HCT116 (cell line): ENCODE measurements around the gene DKK3. TPM values are rescaled to one million over a fixed set of nuclear protein-coding genes. Genes with fewer than 3 reads are reported as not detected.

Experiments
- ATAC-seq: fragments of 200-7000 bp; cut with Tn5 transposase; 2 replicates; pipeline ENCODE4 v1.9.1; 2020; ENCODE audit warnings: mild to moderate bottlenecking, moderate library complexity
- BruUV-seq: library from RNA; stranded (reverse); fragments of 400-500 nt; replicated peaks from 2 replicates; lab custom pipeline; 2021; lab: Mats Ljungman, UMichigan
- CTCF ChIA-PET: fragments of 300-600 bp; sonication (Branson Sonifier 250); formaldehyde crosslinking; loops from one replicate; lab custom pipeline; 2021; ENCODE audit warnings: antibody characterized with exemption; lab: Charles Lee
- POLR2A ChIA-PET: fragments of 300-600, 350-600 bp; sonication (Branson Sonifier 250); formaldehyde crosslinking; loops from one replicate; lab custom pipeline; 2021; ENCODE audit warnings: antibody characterized with exemption; lab: Charles Lee
- RAD21 ChIA-PET, 2 experiments: fragments of 300-600 bp; sonication (Branson Sonifier 250); formaldehyde crosslinking; loops; one replicate each; lab custom pipeline; 2023; ENCODE audit warnings: low total read pairs in 2 of 2; ENCODE audit not compliant: uncharacterized antibody in 2 of 2, unreplicated experiment in 2 of 2, low non-redundant PET in 1 of 2; lab: Charles Lee
- DNase-seq: peaks from one replicate; pipeline ENCODE4 v3.0.0-alpha.2; 2010; ENCODE audit warnings: low read depth, low spot score
- H2AFZ ChIP-seq: fragments of 200-600 bp; shearing (Covaris generic), sonication (generic); 2 replicates; pipeline ENCODE4 v1.6.1; 2017; ENCODE audit warnings: low read depth, mixed run types, mixed read lengths, antibody characterized with exemption, low read length; ENCODE audit not compliant: poor library complexity, severe bottlenecking
- H3K27ac ChIP-seq: 2 replicates; pipeline ENCODE4 v1.5.1; 2012; ENCODE audit warnings: low read depth, low read length
- H3K27me3 ChIP-seq: fragments of 200-600 bp; sonication (generic); 2 replicates; pipeline ENCODE4 v1.6.1; 2016; ENCODE audit warnings: mixed run types, low read length, mixed read lengths; ENCODE audit not compliant: insufficient read depth
- H3K36me3 ChIP-seq, 2 experiments: fragments of 200-500 bp in 1 of 2; fragments of 200-600 bp in 1 of 2; sonication (Bioruptor generic) in 1 of 2; sonication (generic) in 1 of 2; 2 replicates each; pipeline versions ENCODE4 v1.5.1 to v1.6.1; 2014 to 2016; ENCODE audit warnings: low read length in 2 of 2, inconsistent platforms in 1 of 2, mixed read lengths in 1 of 2, mixed run types in 1 of 2; ENCODE audit not compliant: insufficient read depth in 2 of 2, control insufficient read depth in 1 of 2
- H3K4me1 ChIP-seq, 2 experiments: fragments of 200-600 bp in 1 of 2; sonication (generic) in 1 of 2; 2 replicates each; pipeline versions ENCODE4 v1.5.1 to v1.6.1; 2012 to 2017; ENCODE audit warnings: low read length in 2 of 2, inconsistent platforms in 1 of 2, mild to moderate bottlenecking in 1 of 2, mixed read lengths in 1 of 2, mixed run types in 1 of 2, moderate library complexity in 1 of 2; ENCODE audit not compliant: insufficient read depth in 2 of 2, control insufficient read depth in 1 of 2
- H3K4me2 ChIP-seq: fragments of 200-600 bp; sonication (generic); 2 replicates; pipeline ENCODE4 v1.6.1; 2017; ENCODE audit warnings: mixed run types, low read length, mixed read lengths
- H3K4me3 ChIP-seq, 2 experiments: fragments of 200-600 bp in 1 of 2; sonication (generic) in 1 of 2; replicated peaks in 1 of 2; 2 replicates each; pipeline ENCODE4 v1.5.1; 2011 to 2016; ENCODE audit warnings: low read length in 2 of 2, control low read depth in 1 of 2, low read depth in 1 of 2, mild to moderate bottlenecking in 1 of 2, mixed read lengths in 1 of 2, mixed run types in 1 of 2
- H3K79me2 ChIP-seq: fragments of 200-600 bp; sonication (generic); 2 replicates; pipeline ENCODE4 v1.6.1; 2017; ENCODE audit warnings: mild to moderate bottlenecking, mixed run types, low read length, moderate library complexity, mixed read lengths; ENCODE audit not compliant: insufficient read depth
- H3K9ac ChIP-seq: fragments of 200-600 bp; sonication (generic); 2 replicates; pipeline ENCODE4 v1.6.1; 2016; ENCODE audit warnings: low read length, mixed read lengths
- H3K9me2 ChIP-seq: fragments of 200-600 bp; sonication (generic), shearing (Covaris generic); 2 replicates; pipeline ENCODE4 v1.6.1; 2017; ENCODE audit warnings: mixed run types, mild to moderate bottlenecking, moderate library complexity; ENCODE audit not compliant: insufficient read depth
- H3K9me3 ChIP-seq, 2 experiments: fragments of 200-500 bp in 1 of 2; fragments of 200-600 bp in 1 of 2; sonication (Bioruptor generic) in 1 of 2; sonication (generic) in 1 of 2; 2 replicates each; pipeline ENCODE4 v1.6.1; 2014 to 2017; ENCODE audit warnings: low read length in 2 of 2, mixed read lengths in 2 of 2, inconsistent platforms in 1 of 2, low read depth in 1 of 2, mild to moderate bottlenecking in 1 of 2, mixed run types in 1 of 2, moderate library complexity in 1 of 2; ENCODE audit not compliant: control insufficient read depth in 1 of 2, insufficient read depth in 1 of 2
- H4K20me1 ChIP-seq: fragments of 200-600 bp; sonication (generic), shearing (Covaris generic); 2 replicates; pipeline ENCODE4 v1.6.1; 2017; ENCODE audit warnings: mixed run types, mild to moderate bottlenecking, moderate library complexity; ENCODE audit not compliant: insufficient read depth
- ELF1 ChIP-seq: IDR thresholded peaks from 2 replicates; pipeline ENCODE4 v1.6.1; 2012; ENCODE audit warnings: low read depth, borderline replicate concordance
- EZH2phosphoT487 ChIP-seq: fragments of 200-600 bp; IDR thresholded peaks from 2 replicates; pipeline ENCODE4 v1.6.1; 2018; ENCODE audit warnings: antibody characterized with exemption, borderline replicate concordance
- POLR2AphosphoS5 ChIP-seq: IDR thresholded peaks from 2 replicates; pipeline ENCODE4 v1.6.1; 2011; ENCODE audit warnings: mild to moderate bottlenecking, low read depth, low read length, moderate library complexity
- SIN3A ChIP-seq: IDR thresholded peaks from 2 replicates; pipeline ENCODE4 v1.6.1; 2012; ENCODE audit warnings: low read depth
- SP1 ChIP-seq: IDR thresholded peaks from 2 replicates; pipeline ENCODE4 v1.6.1; 2012; ENCODE audit warnings: low read depth
- ZNF274 ChIP-seq: fragments of 200-500 bp; sonication (Bioruptor generic); IDR thresholded peaks from 2 replicates; pipeline ENCODE4 v1.6.1; 2014; ENCODE audit warnings: mild to moderate bottlenecking, low read depth, low read length, inconsistent platforms
- intact Hi-C: fragments of 100-400 bp; cut with micrococcal nuclease; formaldehyde crosslinking; loops from 2 replicates; pipeline ENCODE4 v1.10.0; 2022
- total RNA-seq: library from RNA; stranded (reverse); gene quantifications from one replicate; pipeline ENCODE4 v1.2.1, GENCODE V29; 2021; ENCODE audit not compliant: unreplicated experiment
- TF ChIP-seq, protein P1 (sequence below): IDR thresholded peaks from 2 replicates; pipeline ENCODE4 v1.6.1; 2012
- TF ChIP-seq, protein P2 (sequence below): IDR thresholded peaks from 2 replicates; pipeline ENCODE4 v1.6.1; 2011; ENCODE audit warnings: mild to moderate bottlenecking, low read length, moderate library complexity; ENCODE audit not compliant: insufficient replicate concordance; ENCODE audit errors: extremely low read depth

DKK3 gene
- total RNA-seq, 1 experiment from 2014 or later = 0.49 TPM

DNA sequence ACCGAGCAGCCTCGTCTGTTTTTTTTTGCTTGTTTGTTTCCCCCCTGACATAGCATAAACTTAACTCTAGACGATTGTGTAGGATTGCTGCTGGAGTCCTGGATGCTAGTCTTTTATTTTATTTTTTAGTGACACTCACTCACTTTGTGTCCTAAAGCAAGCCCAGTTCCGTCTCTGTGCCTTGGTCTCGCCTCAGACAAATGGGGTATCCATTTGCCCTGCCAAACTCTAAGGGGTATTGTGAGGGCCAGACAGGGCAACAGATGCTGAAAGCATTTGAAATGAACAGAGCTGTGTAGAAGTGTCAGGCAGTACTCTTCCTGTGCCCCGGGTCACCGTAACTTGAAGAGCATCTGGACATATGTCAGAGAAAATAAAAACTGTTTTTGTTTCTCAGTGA lies 34.8 kb upstream of the DKK3 start:
- H3K4me2 ChIP-seq = no peak overlapping the region
- peak overlapping the region; percentile 78 for H2AFZ ChIP-seq
- H4K20me1 ChIP-seq = no peaks in the 10 kb centered on the region
- H3K4me3 ChIP-seq = no peak overlapping the region
- CTCF ChIA-PET = interaction anchor here (1.4 to 2.6 kb wide), 3 partner anchors 112 to 202 kb away, joined by 3 to 29 read pairs (median 5); partner anchors contain the start of gene USP47
- TF ChIP-seq SIN3A (no peak), POLR2AphosphoS5 (no peak), ELF1 (no peak), ZNF274 (no peak), SP1 (no peak), EZH2phosphoT487 (no peak)
- TF ChIP-seq, protein P1, sequence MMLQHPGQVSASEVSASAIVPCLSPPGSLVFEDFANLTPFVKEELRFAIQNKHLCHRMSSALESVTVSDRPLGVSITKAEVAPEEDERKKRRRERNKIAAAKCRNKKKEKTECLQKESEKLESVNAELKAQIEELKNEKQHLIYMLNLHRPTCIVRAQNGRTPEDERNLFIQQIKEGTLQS = no peak
- TF ChIP-seq, protein P2, sequence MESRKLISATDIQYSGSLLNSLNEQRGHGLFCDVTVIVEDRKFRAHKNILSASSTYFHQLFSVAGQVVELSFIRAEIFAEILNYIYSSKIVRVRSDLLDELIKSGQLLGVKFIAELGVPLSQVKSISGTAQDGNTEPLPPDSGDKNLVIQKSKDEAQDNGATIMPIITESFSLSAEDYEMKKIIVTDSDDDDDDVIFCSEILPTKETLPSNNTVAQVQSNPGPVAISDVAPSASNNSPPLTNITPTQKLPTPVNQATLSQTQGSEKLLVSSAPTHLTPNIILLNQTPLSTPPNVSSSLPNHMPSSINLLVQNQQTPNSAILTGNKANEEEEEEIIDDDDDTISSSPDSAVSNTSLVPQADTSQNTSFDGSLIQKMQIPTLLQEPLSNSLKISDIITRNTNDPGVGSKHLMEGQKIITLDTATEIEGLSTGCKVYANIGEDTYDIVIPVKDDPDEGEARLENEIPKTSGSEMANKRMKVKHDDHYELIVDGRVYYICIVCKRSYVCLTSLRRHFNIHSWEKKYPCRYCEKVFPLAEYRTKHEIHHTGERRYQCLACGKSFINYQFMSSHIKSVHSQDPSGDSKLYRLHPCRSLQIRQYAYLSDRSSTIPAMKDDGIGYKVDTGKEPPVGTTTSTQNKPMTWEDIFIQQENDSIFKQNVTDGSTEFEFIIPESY = no peak
- TF ChIP-seq, all 23 proteins: peak for 0
- DNase-seq (no peak), ATAC-seq (no peak)
- intact Hi-C loops = loop anchor here (5.0 kb wide), 4 partner anchors 56 to 1111 kb away; no protein-coding TSS in a partner anchor
- Histone ChIP-seq H3K36me3 (no peaks in the 10 kb centered on the region; a peak in 1 of 4 replicates), H3K9me2 (no peaks in the 10 kb centered on the region), H3K4me1 (peaks cover 8 to 45% of the 10 kb centered on the region in 2 experiments; a peak in 2 of 4 replicates), H3K9ac (no peak overlapping the region), H3K27ac (no peak overlapping the region), H3K79me2 (no peaks in the 10 kb centered on the region), H3K9me3 (no peaks in the 10 kb centered on the region), H3K27me3 (no peaks in the 10 kb centered on the region)
- BruUV-seq = no TSS peak
- ChIA-PET RAD21 (no interaction called here), POLR2A (no interaction called here)
